Lung microvascular endothelial cell (primary cell): ENCODE results near the gene UFL1. TPM values are rescaled to one million over a fixed set of nuclear protein-coding genes. Genes with fewer than 3 reads are reported as not detected.
"Not testable (repeated sequence)": the region's sequence is repeated elsewhere in the genome, so short reads cannot be mapped to it uniquely, and the experiment has no call there.

ENCODE experiments used
- DNase-seq, 2 donors: peaks; one replicate each; pipeline versions ENCODE4 v3.0.0 to v3.0.0-alpha.2; 2010; ENCODE audit warnings: low read depth in 2 of 2
- total RNA-seq: library from RNA; depleted of rRNA; stranded (reverse); fragments of >200 nt; gene quantifications from 2 replicates; pipeline ENCODE4 v1.2.1, GENCODE V29; 2014

Gene UFL1
- 15.3 and 17.5 TPM in 2 replicates for total RNA-seq

DNA sequence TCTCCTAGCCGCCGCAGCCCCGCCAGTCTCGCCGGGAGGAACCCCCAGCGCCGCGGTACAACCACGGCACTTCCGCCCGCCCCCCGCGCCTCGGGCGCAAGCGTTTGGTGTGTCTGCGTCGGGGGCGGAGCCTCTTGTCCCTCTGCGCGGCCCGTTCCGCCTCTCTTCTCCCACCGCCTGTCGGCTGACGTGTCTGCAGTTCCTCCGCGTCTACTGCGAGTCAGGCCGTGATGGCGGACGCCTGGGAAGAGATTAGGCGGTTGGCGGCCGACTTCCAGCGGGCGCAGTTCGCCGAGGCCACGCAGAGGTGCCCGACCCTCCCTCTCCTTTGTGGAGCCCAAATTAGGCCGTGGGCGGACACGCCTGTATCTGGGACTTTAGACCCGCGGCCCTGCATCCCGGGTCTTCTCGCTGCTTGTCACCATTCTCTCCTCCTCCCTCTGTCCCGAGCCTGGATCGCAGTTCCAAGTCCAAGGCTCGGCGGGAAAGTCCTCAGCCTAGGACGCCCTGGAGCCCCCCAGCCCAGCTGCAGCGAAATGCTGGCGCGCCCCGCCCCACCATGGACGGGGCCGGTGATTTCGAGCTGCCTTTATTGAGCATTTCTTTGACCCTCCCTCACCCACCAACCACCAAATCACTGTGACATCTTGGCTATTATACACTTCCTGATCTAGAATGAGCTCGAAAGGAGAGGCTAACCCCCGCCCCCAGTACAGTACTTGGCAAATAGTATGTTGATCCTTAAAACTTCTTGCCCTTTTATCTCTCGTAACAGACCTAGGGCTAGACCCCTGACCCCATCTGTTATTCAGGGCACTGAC is at the start of gene UFL1:
UFL1 (plus strand) TSS at position 163 of the 821 bp plus-strand sequence; CDS start at position 231, 68 bp downstream.
- DNase-seq = peak; percentile 95 to 96

- not testable (repeated sequence) for DNase-seq
Observed at GRCh38 chr6:96472291-96472690, 49.3 kb upstream of the UFL1 start.

- DNase-seq = no peak
Observed at GRCh38 chr6:96478695-96479094, 42.9 kb upstream of the UFL1 start.

- DNase-seq = no peak
Observed at GRCh38 chr6:96491926-96492325, 29.7 kb upstream of the UFL1 start.

DNA sequence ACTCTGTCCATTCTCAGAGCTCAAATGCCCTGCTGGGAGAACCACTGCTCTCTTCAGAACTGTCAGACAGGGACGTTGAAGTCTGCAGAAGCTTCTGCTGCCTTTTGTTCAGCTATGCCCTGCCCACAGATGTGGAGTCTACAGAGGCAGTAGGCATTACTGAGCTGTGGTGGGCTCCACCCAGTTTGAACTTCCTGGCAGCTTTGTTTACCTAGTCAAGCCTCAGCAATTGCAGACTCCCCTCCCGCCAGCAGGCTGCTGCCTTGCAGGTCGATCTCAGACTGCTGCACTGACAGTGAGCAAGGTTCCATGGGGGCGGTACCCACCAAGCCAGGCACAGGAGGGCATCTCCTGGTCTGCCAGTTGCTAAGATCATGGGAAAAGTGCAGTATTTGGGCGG is 21.8 kb upstream of the UFL1 start:
- no peak for DNase-seq

DNA sequence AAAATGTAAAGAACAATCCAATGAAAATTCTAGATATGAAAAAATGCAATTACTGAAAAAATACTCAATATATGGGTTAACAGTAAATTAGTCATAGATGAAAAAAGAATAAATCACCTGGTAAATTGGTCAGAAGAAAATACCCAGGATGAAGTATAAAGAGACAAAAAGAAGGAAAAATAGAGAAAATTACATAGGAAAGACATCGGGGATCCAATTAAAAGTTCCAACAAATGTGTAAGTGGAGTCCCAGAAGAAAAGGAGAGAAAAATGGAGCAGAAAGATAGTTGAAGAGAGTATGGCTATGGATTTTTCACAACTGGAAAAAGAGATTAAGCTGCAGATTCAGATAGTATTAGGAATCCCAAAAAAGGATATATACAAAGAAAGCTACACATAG is 18.7 kb upstream of the UFL1 start:
- DNase-seq = no peak

- no peak for DNase-seq
Observed at GRCh38 chr6:96505363-96505762, 16.2 kb upstream of the UFL1 start.

- DNase-seq = no peak
Observed at GRCh38 chr6:96509281-96509680, 12.3 kb upstream of the UFL1 start.

DNA sequence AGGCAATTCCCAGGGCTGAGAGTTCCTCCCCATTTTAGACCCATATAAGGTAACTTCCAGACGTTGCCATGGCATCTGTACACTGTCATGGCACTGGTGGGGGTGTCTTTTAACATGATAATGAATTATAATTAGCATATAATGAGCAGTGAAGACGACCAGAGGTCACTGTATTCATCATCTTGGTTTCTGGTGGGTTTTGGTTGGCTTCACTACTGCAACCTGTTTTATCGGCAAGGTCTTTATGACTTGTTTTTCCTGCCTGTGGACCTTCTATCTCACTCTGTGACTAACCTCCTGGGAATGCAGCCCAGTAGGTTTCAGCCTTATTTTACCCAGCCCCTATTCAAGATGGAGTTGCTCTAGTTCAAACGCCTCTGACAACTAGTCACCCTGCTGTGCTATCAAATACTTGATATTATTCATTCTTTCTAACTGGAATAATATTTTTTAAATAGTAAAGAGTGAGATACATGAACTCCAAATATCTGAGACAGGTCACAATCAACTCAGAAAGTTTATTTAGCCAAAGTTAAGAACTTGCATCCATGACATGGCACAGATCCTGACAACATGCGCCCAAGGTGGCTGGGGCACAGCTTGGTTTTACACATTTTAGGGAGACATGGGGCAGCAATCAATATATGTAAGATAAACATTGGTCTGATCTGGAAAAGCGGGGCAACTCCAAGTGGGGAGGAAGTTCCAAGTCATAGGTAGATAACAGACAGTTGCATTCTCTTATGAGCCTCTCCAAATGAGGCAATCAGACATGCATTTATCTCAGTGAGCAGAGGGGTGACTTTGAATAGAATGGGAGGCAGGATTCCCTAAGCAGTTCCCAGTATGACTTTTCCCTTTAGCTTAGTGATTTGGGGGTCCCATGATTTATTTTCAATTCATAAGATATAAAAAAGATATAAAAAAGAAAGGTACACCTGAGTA is 1.2 kb upstream of the UFL1 start:
- peak; percentile 2 to 22 for DNase-seq

GRCh38 chr6:96521306-96521643 is 331 bp upstream of the UFL1 start:
- DNase-seq = no peak

- peak; percentile 22 to 35 for DNase-seq
Observed at GRCh38 chr6:96522465-96523009, 931 bp downstream of the UFL1 start.

DNA sequence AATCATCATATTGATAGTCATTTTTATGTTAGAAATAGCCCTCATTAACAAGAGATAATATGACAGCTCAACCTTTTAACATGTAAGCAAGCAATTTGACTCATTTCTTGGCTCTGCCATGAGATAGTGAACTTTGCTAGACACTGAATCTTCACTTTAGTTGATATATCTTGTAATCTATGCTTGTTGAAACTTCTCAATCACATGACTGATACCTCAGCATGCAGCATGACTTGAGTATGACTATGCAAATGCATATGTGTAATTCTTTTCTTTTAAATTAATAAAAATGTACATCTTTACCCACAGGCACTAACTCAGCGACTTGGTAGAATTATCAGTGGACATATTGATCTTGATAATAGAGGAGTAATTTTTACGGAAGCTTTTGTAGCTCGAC is 6.6 kb downstream of the UFL1 start:
- no peak for DNase-seq

- no peak for DNase-seq
Observed at GRCh38 chr6:96532399-96532798, 10.8 kb downstream of the UFL1 start.

GRCh38 chr6:96537726-96538125 is 16.1 kb downstream of the UFL1 start:
- no peak for DNase-seq

DNA sequence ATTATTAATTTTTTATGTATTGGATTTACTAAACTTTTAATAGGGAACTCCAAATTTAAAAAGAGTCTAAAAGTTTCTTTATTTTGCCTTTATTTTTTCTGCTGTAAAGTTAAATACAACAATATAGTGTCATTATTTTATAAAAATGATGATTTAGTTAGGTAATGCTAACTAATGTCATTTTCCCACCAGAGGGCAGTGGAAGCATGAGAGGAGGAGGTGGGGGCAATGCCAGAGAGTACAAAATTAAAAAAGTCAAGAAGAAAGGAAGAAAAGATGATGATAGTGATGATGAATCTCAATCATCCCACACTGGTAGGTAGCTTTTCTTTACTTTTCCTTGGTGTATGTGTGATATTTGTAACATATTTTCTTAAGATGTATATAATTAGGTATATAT is 21.1 kb downstream of the UFL1 start:
- DNase-seq = peak in 1 of 2 donors; percentile 11

DNA sequence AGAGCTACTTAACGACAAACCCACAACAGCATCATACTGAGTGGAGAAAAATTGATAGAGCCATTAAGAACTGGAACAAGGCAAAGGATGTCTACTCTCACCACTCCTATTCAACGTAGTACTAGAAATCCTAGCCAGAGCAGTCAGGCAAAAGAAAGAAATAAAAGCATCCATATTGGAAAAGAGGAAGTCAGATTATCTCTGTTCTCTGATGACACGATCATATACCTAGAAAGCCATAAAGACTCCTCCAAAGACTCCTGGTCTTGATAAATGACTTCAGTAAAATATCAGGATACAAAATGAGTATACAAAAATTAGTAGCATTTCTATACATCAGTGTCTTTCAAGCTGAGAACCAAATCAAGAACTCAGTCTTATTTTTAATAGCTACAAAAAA is 24.3 kb downstream of the UFL1 start:
- no peak for DNase-seq

- no peak for DNase-seq
Observed at GRCh38 chr6:96547654-96548053, 26.0 kb downstream of the UFL1 start.

DNA sequence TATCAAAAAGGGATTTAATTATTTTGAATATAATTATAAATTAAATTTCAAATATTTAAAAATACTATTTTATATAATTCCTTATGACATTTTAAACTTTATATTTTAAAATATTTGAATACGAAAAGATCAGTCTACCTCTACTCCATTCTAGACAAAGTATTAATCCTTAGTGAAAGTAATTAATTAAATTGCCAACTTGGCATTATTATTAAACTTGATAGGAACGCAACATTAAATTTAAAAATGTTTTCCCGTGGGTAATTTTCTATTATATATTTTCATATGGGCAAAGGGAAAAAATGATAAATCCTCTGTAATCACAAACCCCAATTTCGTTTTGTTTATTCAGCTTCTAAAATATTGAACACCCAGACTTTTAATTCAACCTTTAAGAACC is 33.0 kb downstream of the UFL1 start:
- DNase-seq = no peak

GRCh38 chr6:96559740-96560139 is 38.1 kb downstream of the UFL1 start:
- DNase-seq = not testable (repeated sequence)

GRCh38 chr6:96562886-96563285 is 41.3 kb downstream of the UFL1 start, which contains the start of gene FHL5:
Gene FHL5 (plus strand): TSS chr6:96563128. CDS start chr6:96603614, 40,486 bp downstream.
- no peak for DNase-seq

DNA sequence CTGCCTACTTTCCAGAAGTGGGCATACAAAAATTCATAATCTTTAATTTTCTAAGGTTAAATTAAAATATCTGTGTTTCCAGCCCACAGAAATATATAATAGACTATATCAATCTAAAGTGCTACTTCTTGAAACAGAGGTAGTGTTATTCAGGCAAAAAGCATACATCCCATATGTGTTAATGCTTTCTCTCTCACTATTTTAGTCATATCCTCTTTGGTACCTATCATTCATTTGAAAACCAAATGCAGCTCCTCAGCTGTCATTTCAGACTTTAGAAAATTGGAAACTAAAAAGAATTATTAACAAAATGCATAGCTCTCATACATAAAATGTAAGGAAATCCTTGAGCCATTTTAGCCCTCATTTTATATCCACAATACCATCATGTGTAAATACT is 42.2 kb downstream of the UFL1 start:
- no peak for DNase-seq

- no peak for DNase-seq
Observed at GRCh38 chr6:96570053-96570452, 48.4 kb downstream of the UFL1 start.
